ENCODE measurements around the gene SLC7A6OS.

The SLC7A6OS gene

GRCh38 chr16:68310774-68311511 is at the start of gene SLC7A6OS, which contains the start of gene PRMT7:
SLC7A6OS (minus strand) TSS chr16:68310946; CDS start chr16:68310926, 20 bp downstream.
PRMT7 (plus strand) TSS chr16:68311019; CDS start chr16:68315980, 4,961 bp downstream.
- DNase-seq = peak; percentile 89 to 99 (median 92)
- intact Hi-C loops (cut with DNase I) = loop anchor here (2.0 to 10.0 kb wide), 3 partner anchors 44 to 226 kb away; partner anchors contain the start of genes NFATC3 and PLA2G15

- intact Hi-C loops (cut with DNase I) = no loop called here
- DNase-seq = peak in 2 of 10 donors; percentile 65
Measured at GRCh38 chr16:68359398-68360191, 48.8 kb upstream of the SLC7A6OS start.

DNA sequence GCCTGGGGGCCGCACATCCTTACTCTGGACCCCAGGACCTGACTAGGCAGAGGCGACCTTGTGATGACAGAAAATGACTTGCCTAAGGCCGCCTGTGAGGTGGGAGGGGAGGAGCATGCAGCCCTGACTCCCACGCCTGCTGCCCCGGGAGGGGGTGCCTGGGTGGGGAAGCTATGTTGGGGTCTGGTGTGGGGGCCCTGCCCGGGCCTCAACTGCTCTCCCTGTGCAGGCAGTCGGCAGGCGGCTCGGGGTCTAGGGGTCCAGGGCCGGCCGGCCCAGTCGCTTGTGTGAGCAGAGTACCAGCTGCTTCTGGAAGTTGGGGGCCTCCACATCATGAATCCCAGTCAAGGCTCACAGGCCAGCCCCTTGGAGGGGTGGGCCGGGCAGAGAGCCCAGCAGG is 48.2 kb upstream of the SLC7A6OS start:
- DNase-seq = peak in 2 of 10 donors; percentile 67 to 76
- intact Hi-C loops (cut with DNase I) = no loop called here

DNA sequence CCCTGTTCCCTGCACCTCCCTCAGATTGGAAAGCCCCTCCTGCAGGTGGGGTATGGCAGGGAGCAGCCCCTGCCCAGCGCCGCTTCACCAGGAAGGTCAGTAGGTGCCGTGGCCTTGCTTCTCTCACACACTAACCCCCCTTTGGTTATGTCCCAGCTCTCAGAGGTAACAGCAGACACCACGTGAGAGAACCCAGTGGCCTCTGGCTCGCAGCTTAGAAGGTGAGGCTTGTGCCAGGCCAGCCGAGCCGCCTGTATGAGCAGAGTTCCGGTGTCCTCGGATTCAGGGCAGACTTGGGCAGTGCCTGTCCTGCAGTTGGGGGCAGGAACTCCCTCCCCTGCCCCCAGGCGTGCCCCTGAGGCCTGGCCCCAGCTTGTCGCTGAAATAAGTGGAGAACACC is 47.2 kb upstream of the SLC7A6OS start:
- intact Hi-C loops (cut with DNase I) = no loop called here
- DNase-seq = peak in 2 of 10 donors; percentile 58 to 59

- peak in 2 of 10 donors; percentile 57 to 83 for DNase-seq
- intact Hi-C loops (cut with DNase I) = no loop called here
Measured at GRCh38 chr16:68357521-68357922, 46.8 kb upstream of the SLC7A6OS start.

GRCh38 chr16:68356919-68357286 is 46.2 kb upstream of the SLC7A6OS start:
- DNase-seq = peak in 3 of 10 donors; percentile 32 to 53 (median 35)
- intact Hi-C loops (cut with DNase I) = no loop called here

- DNase-seq = peak in 3 of 10 donors; percentile 76 to 89 (median 88)
- intact Hi-C loops (cut with DNase I) = no loop called here
Measured at GRCh38 chr16:68356249-68356918, 45.6 kb upstream of the SLC7A6OS start.

GRCh38 chr16:68355447-68356248 is 44.9 kb upstream of the SLC7A6OS start:
- DNase-seq = peak in 3 of 10 donors; percentile 75 to 87 (median 82)
- intact Hi-C loops (cut with DNase I) = no loop called here

DNA sequence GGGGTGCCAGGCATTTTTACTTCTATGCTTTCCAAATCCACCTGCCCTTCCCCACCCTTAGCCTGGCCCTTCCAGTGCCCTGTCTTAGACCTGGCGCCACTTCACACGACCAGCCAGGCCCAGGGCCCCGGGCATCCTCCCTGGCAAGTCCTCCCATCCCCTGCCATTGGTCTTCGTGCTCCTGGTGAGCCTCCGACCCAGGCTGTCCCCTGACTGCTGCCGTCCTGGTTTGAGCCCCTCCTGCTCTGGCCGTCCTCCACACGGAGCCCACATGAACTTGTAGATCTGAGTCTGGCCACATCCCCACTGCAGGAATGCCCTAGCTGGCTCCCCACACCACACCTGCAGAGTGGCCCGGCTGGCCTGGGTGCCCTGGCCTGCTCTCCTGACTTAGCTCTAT is 44.1 kb upstream of the SLC7A6OS start:
- intact Hi-C loops (cut with DNase I) = no loop called here
- DNase-seq = peak in 2 of 10 donors; percentile 27 to 72

- DNase-seq = peak in 3 of 10 donors; percentile 31 to 62 (median 50)
- intact Hi-C loops (cut with DNase I) = no loop called here
Measured at GRCh38 chr16:68353366-68353765, 42.6 kb upstream of the SLC7A6OS start.

- DNase-seq = peak in 3 of 10 donors; percentile 53 to 61 (median 55)
- intact Hi-C loops (cut with DNase I) = no loop called here
Measured at GRCh38 chr16:68351991-68352431, 41.3 kb upstream of the SLC7A6OS start.

DNA sequence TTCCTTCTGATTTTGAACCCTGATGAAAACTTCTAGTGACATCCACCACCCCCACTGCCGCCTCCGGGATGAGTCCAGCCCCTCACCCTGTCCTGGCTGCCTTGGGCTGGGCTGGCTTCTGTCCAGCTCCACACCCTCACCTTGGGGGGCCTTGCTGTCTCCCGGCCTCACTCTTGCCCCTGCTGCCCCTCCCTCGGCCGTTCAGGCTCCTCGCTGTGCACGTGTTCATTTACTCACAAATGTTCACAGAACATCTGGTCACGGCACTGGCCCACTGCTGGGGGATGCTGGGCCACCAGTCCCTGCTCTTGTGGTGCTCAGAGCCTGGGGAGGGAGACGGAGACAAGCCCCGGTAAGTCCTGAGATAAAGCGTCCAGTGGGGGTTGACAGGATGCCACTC is 40.7 kb upstream of the SLC7A6OS start:
- intact Hi-C loops (cut with DNase I) = no loop called here
- DNase-seq = peak in 3 of 10 donors; percentile 52 to 76 (median 59)

- peak in 1 of 10 donors; percentile 63 for DNase-seq
- intact Hi-C loops (cut with DNase I) = no loop called here
Measured at GRCh38 chr16:68350813-68351350, 40.1 kb upstream of the SLC7A6OS start.

DNA sequence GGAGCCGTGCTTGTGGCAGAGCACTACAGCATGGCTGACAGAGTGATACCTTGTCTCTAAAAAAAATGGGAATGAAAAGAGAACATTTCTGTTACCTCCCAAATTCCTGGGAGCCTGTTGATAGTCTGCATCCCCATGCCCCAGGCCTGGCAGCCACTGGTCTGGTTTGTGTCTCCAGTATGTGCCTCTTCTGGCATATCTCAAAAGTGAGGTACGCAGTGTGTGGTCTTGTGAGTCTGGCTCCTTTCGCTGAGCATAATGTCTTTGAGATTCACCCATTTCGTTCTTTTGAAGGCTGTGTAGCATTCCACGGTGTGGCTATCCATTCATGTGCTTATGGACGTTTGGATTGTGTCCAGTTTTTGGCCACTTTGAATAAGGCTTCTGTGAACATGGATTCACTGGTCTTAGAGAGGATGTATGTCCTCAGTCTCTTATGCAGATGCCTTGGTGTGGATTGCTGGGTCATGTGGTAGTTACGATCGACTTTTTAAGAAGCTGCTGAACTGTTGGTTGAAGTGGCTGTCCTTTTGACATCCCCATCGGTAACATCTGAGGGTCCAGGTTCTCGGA is 39.2 kb upstream of the SLC7A6OS start:
- peak in 1 of 10 donors; percentile 30 for DNase-seq
- intact Hi-C loops (cut with DNase I) = no loop called here

DNA sequence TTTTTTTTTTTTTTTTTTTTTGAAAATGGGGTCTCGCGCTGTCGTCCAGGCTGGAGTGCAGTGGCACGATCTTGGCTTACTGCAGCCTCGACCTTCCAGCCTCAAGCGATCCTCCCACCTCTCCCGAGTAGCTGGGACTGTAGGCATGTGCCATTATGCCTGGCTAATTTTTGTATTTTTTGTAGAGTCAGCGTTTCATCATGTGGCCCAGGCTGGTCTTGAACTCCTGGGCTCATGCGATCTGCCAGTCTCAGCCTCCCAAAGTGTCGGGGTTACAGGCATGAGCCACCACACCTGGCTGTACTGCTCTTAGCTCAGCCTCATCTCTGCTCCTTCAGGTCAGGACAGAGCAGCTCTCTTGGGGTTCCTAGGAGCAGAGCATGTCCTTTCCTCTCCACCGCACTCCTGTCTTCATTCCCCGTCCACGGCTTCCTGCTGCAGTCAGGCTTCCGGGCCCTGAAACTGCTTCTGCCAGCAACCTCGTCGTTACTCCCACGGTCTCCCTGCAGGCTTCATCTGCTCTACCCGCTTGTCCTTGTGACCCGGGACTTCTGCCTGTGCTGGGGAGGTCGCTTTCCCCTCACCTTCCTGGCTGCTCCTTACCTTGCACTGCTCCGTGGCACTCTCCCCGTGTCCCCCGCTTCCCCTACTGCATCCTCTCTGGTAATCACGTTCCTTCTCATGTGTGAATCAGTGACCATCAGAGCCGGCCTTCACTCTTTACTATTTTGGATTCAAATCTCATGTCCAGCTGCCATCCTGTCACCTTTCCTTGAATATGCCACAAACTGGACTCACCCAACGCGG is 38.1 kb upstream of the SLC7A6OS start:
- intact Hi-C loops (cut with DNase I) = no loop called here

DNA sequence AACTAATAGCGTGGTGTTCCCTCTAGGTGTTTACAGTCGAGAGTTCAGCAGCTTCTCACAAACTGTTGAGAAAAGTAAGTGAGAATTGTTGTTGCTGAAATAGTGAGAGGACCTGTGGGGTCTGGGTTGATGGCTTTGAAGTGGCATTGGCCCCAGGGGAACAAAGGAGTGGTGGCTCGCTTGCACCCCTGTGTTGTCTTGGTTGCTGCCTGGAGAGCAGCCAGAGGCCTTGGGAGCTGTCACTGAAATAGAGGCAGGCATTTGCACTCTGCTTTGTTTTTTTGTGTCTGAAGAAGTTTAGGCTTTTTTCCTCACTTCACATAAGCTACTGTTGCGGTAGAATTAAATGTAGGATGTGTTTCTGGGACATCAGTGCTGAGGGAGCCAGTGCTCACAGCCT is 36.9 kb upstream of the SLC7A6OS start:
- intact Hi-C loops (cut with DNase I) = no loop called here
- DNase-seq = peak in 1 of 10 donors; percentile 2

More for the DNA sequence above, 38.1 kb upstream of the SLC7A6OS start:
- DNase-seq = peak in 2 of 10 donors; percentile 35 to 48

GRCh38 chr16:68346892-68347480 is 36.2 kb upstream of the SLC7A6OS start:
- DNase-seq = peak in 1 of 10 donors; percentile 74
- intact Hi-C loops (cut with DNase I) = no loop called here

All from posterior cingulate gyrus (tissue), 11 donors.